ENCODE data around the gene SLFN5. TPM values are rescaled to one million over a fixed set of nuclear protein-coding genes. Genes with fewer than 3 reads are reported as not detected.
A peak's percentile ranks its signal among the peaks of the same experiment; 100 is the strongest.

Gene SLFN5
- total RNA-seq, 4 donors from 2014 or later = 4.9 to 17.9 (median 9.1) TPM

GRCh38 chr17:35213412-35213940 is 29.4 kb upstream of the SLFN5 start:
- WGBS = 69% methylated on average over 5 of the region's 5 CpGs
- H3K36me3 ChIP-seq = no peaks in the 10 kb centered on the region
- no peak for DNase-seq (ENCODE audit: low spot score in 2 of 2)
- no peak overlapping the region for H3K27ac ChIP-seq
- no peak overlapping the region for H3K4me3 ChIP-seq
- no peaks in the 10 kb centered on the region for H3K27me3 ChIP-seq
- no peaks in the 10 kb centered on the region for H3K4me1 ChIP-seq
- no peak for TF ChIP-seq POLR2A (IDR thresholded peaks at IDR 0.05)
- no peaks in the 10 kb centered on the region for H3K9me3 ChIP-seq

- H3K9me3 ChIP-seq = no peaks in the 10 kb centered on the region
- H3K4me3 ChIP-seq = no peak overlapping the region
- H3K36me3 ChIP-seq = no peaks in the 10 kb centered on the region
- TF ChIP-seq CTCF (IDR thresholded peaks at IDR 0.05) = no peak
- TF ChIP-seq EP300 (IDR thresholded peaks at IDR 0.05) = no peak
- no peak for TF ChIP-seq POLR2A (IDR thresholded peaks at IDR 0.05)
- TF ChIP-seq POLR2AphosphoS5 (IDR thresholded peaks at IDR 0.05) = no peak
- H3K27ac ChIP-seq = peak overlapping the region; percentile 53
- no peak for DNase-seq (ENCODE audit: low spot score in 2 of 2)
- H3K27me3 ChIP-seq = no peaks in the 10 kb centered on the region
- 51% methylated on average over 3 of the region's 3 CpGs for WGBS
- H3K4me1 ChIP-seq = no peaks in the 10 kb centered on the region
Observed at GRCh38 chr17:35214192-35214591, 28.7 kb upstream of the SLFN5 start.

- peak overlapping the region; percentile 53 for H3K27ac ChIP-seq
- 62% methylated on average over 5 of the region's 5 CpGs for WGBS
- TF ChIP-seq POLR2AphosphoS5 (IDR thresholded peaks at IDR 0.05) = no peak
- no peak for TF ChIP-seq POLR2A (IDR thresholded peaks at IDR 0.05)
- TF ChIP-seq EP300 (IDR thresholded peaks at IDR 0.05) = no peak
- no peak for TF ChIP-seq CTCF (IDR thresholded peaks at IDR 0.05)
- H3K4me1 ChIP-seq = no peaks in the 10 kb centered on the region
- no peaks in the 10 kb centered on the region for H3K36me3 ChIP-seq
- no peaks in the 10 kb centered on the region for H3K27me3 ChIP-seq
- no peaks in the 10 kb centered on the region for H3K9me3 ChIP-seq
- H3K4me3 ChIP-seq = no peak overlapping the region
- DNase-seq (ENCODE audit: low spot score in 2 of 2) = no peak
Observed at GRCh38 chr17:35214631-35215273, 28.1 kb upstream of the SLFN5 start.

- TF ChIP-seq EP300 (IDR thresholded peaks at IDR 0.05) = no peak
- TF ChIP-seq POLR2AphosphoS5 (IDR thresholded peaks at IDR 0.05) = no peak
- no peak for TF ChIP-seq POLR2A (IDR thresholded peaks at IDR 0.05)
- TF ChIP-seq CTCF (IDR thresholded peaks at IDR 0.05) = no peak
- H3K36me3 ChIP-seq = no peaks in the 10 kb centered on the region
- 57% methylated on average over 5 of the region's 5 CpGs for WGBS
- no peaks in the 10 kb centered on the region for H3K9me3 ChIP-seq
- DNase-seq (ENCODE audit: low spot score in 2 of 2) = no peak
- no peak overlapping the region for H3K4me3 ChIP-seq
- H3K27ac ChIP-seq = no peak overlapping the region
- peaks cover under 1% of the 10 kb centered on the region for H3K27me3 ChIP-seq
- H3K4me1 ChIP-seq = no peaks in the 10 kb centered on the region
Observed at GRCh38 chr17:35217107-35217506, 25.8 kb upstream of the SLFN5 start.

- no peak for DNase-seq (ENCODE audit: low spot score in 2 of 2)
- Histone ChIP-seq H3K27me3 (peaks cover 4% of the 10 kb centered on the region), H3K4me3 (no peak overlapping the region), H3K9me3 (no peaks in the 10 kb centered on the region), H3K27ac (no peak overlapping the region), H3K4me1 (no peaks in the 10 kb centered on the region), H3K36me3 (no peaks in the 10 kb centered on the region)
- TF ChIP-seq EP300 (IDR thresholded peaks at IDR 0.05) = no peak
- no peak for TF ChIP-seq POLR2A (IDR thresholded peaks at IDR 0.05)
- no peak for TF ChIP-seq CTCF (IDR thresholded peaks at IDR 0.05)
- TF ChIP-seq POLR2AphosphoS5 (IDR thresholded peaks at IDR 0.05) = no peak
- WGBS = 73% methylated on average over 2 of the region's 2 CpGs
Observed at GRCh38 chr17:35218915-35219314, 24.0 kb upstream of the SLFN5 start.
